ENCODE results near the gene VEGFA.

Gene VEGFA

DNA sequence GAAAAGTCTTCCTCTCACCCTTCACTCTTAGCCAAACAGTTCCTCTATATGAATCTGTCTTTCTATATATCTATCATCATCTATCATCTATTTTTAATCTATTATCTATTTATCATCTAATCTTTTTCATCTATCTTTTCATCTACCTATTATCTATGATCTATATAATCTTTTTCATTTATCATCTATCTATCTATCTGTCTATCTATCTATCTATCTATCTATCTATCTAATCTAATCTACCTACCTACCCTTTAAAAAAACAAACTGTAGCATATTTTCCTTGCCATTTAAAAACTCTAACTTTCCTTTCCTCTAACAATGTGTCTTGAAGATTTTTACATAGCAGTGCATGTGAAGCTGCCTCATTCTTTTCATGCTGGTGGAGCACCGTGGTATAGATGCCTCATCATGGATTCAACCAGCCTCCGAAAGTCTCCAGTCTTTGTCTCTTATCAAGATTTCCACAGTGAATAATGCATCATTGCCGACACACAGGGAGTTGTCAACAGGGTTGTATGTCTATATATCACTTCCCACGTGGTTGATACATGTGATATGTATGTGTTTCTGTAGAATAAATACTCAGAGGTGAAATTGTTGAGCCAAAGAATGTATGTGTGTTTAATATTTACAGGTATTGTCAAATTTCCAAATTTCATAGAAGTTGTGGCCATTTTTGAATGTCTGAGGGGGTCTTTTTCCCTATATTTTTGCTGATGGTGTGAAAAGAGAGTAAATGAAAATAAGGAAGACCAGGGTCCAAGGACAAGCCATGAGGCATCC lies 51.3 kb downstream of the VEGFA start:
- no peak for DNase-seq (ENCODE audit: low read depth)

GRCh38 chr6:43823390-43823789 lies 53.4 kb downstream of the VEGFA start:
- no peak for DNase-seq (ENCODE audit: low read depth)

GRCh38 chr6:43823879-43824702 lies 54.1 kb downstream of the VEGFA start:
- DNase-seq (ENCODE audit: low read depth): no peak

GRCh38 chr6:43824703-43825064 lies 54.7 kb downstream of the VEGFA start:
- no peak for DNase-seq (ENCODE audit: low read depth)

- DNase-seq (ENCODE audit: low read depth): no peak
These were observed 55.4 kb downstream of the VEGFA start for GRCh38 chr6:43825187-43826115.

GRCh38 chr6:43826730-43827129 lies 56.7 kb downstream of the VEGFA start:
- DNase-seq (ENCODE audit: low read depth): no peak

DNA sequence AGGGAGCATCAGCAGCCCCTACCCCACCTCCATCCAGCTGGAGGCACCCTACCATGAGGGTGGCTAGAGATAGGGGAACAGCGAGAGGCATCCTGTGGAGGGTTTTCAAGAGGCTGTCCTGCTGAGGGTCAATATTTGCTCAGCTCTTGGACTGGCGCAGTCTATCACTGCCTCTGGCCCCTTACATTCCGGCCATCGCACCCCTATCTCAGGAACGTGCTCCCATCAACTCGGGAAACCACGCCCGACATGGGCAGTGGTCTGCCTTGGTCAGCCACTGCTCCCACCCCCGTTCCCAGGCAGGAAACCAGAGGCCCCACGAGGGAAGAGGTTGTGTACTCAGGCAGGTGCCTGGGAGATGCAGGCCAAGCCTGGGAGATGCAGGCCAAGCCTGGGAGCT lies 57.9 kb downstream of the VEGFA start:
- DNase-seq (ENCODE audit: low read depth): no peak

DNA sequence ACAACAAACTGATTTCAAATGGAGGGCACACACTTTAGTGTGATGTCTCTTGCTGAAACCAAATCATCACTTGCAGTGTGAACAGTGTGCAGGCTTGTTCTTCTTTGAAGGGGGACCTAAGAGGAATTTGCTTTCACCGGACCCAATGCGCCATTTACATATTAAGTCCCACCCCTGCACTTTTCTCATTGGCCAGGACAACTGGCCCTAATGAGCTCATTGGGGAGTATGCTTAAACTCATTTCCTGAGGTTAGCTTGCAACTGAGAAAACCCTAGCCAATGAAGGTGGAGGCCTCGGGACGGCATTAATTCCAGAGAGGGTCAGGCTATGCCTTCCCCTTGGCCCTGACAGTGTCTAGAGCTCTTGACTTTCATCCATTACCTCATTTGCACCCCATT lies 58.7 kb downstream of the VEGFA start:
- DNase-seq (ENCODE audit: low read depth): no peak

DNA sequence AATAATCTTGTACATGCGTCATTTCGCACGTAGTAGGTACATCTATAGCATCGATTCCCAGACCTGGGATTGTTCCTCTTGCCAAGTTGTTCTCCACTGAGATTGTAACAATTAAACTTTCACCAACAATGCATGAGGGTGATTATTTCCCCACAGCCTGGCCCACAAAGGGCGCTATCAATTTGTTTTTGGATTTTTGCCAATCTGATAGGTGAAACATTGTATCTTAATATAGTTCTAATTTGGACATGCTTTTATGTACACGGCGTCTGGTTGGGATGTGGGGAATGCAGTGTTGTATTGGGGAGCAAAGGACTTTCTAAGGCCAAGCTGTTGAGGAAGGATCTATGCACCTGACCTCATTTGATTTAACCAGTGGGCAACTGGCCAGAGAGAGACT lies 59.5 kb downstream of the VEGFA start:
- no peak for DNase-seq (ENCODE audit: low read depth)

DNA sequence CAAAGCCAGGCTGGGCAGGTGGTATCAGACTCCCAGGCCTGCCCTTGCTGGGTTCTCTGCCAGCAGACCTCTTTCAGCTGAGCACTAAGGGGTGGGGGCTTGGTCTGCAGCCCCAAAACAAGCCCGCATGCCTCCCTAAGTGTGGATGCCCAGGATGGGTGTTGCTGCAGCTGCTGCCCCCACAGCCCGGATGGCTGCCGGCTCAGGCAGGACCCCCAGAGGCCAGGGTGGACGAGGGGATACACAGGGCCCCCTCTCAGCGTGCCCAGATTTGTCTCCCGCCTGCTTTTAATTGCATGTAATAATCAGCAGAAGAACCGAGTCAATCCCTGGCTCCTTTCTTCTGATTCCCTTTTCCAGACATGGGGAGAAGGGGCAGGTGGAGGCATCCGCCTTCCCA lies 60.8 kb downstream of the VEGFA start:
- no peak for DNase-seq (ENCODE audit: low read depth)

GRCh38 chr6:43831191-43831590 lies 61.2 kb downstream of the VEGFA start:
- DNase-seq (ENCODE audit: low read depth): no peak

DNA sequence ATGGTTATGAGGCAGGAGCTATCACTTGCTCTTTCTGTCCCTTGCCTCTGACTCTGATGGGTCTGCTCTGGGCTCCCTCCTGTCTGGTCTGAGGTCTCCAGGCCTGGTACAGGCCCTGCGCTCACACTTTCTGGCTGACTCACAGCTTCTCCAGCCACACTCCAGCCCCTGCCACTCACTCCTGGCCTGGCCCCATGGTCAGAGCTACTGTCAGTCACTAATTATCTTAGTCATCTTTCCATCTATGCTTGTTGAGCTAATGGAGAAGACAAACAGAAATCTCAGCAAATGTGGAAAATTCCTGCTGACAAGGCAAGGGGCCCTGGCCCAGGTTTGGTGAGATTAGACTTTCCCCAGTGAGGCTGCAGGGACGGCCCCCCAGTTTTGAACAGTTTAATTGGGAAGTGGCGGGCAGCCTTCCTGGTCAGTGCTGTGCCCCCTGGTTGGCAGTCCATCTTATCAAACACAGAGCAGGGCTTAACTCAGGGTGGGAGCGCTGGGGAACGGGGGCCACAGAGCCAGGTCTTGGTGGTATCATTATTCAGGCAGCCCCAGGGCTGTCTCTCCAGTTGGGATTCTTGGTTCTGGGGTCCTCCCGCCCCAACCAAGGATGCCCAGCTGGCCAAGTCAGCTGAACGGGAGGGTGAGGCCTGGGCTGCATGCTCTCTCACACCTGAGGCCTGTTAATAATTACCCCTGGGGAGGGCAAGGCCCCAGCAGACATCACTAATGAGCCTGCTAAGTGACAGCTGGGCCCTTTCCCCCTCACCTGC lies 63.4 kb downstream of the VEGFA start:
- DNase-seq (ENCODE audit: low read depth): no peak

GRCh38 chr6:43833996-43834390 lies 64.0 kb downstream of the VEGFA start:
- no peak for DNase-seq (ENCODE audit: low read depth)

- no peak for DNase-seq (ENCODE audit: low read depth)
These were observed 64.6 kb downstream of the VEGFA start for GRCh38 chr6:43834528-43835155.

DNA sequence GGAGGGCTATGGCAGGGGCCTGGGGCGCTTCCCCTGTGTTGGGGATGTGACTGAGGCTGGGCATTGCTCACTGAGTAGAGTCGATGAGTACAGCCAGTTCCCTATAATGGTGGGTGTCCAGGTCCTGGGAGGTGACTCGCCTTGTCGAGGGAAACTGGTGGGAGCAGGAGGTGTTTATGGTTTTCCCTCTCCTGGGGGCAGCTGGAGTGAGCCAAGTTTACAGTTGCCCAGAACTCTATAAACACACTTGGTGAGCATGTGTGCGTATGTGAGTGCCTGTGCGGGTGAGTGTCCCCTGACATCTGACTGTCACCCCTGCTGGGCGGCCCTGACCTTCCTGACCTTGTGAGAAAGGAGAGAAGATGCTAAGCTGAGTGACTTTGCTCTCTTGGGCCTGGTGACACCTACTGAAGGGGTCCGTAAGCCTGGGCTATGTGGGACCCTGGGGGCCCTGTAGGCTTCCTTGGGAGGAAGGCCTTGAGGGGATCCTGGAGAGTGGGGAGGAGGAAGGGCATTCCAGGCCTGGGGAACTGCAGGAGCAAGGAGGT lies 65.9 kb downstream of the VEGFA start:
- no peak for DNase-seq (ENCODE audit: low read depth)

Data from T follicular helper cell (primary cell).